Measurements from ENCODE around the gene ENDOV. TPM values are rescaled to one million over a fixed set of nuclear protein-coding genes. Genes with fewer than 3 reads are reported as not detected.

The ENDOV gene
- total and polyA plus RNA-seq, 2 of the 13 experiments (the other 11 are each of a cell fraction or from before 2014, with no cell fraction given): 15.1 to 17.1 TPM

- TF ChIP-seq ZNF800 (CRISPR knock-in tag; IDR thresholded peaks at IDR 0.05) (no peak), ZNF501 (CRISPR knock-in tag; IDR thresholded peaks at IDR 0.05) (no peak), ZNF350 (CRISPR knock-in tag; IDR thresholded peaks at IDR 0.05; ENCODE audit: borderline replicate concordance, low read depth) (no peak), CENPBD1 (CRISPR knock-in tag; IDR thresholded peaks at IDR 0.05; ENCODE audit: borderline replicate concordance, low read depth) (no peak), SIN3A (IDR thresholded peaks at IDR 0.05; ENCODE audit: borderline replicate concordance, low read depth, low read length) (no peak), NFIC (IDR thresholded peaks at IDR 0.05; ENCODE audit: low read length) (no peak), ZNF558 (CRISPR knock-in tag; IDR thresholded peaks at IDR 0.05; ENCODE audit: borderline replicate concordance) (0 out of 2 replicates have a peak, but pooled peaks have one; percentile 46), SSRP1 (CRISPR knock-in tag; IDR thresholded peaks at IDR 0.05) (no peak), TCF7L2 (IDR thresholded peaks at IDR 0.05; ENCODE audit: low read depth, low read length) (no peak), ZNF616 (CRISPR knock-in tag; IDR thresholded peaks at IDR 0.05; ENCODE audit: low read depth) (no peak), HNRNPH1 (optimal IDR thresholded peaks at IDR 0.05; ENCODE audit: low read depth, low read length) (no peak), ZNF556 (CRISPR knock-in tag; IDR thresholded peaks at IDR 0.05; ENCODE audit: borderline replicate concordance) (0 out of 2 replicates have a peak, but pooled peaks have one; percentile 6), HDAC2 (CRISPR knock-in tag; IDR thresholded peaks at IDR 0.05) (peak; percentile 49), ZFP36L2 (CRISPR knock-in tag; IDR thresholded peaks at IDR 0.05) (no peak), NR1H2 (CRISPR knock-in tag; IDR thresholded peaks at IDR 0.05; ENCODE audit: borderline replicate concordance, low read depth) (no peak), ZNF703 (CRISPR knock-in tag; IDR thresholded peaks at IDR 0.05; ENCODE audit: borderline replicate concordance) (peak; percentile 92; the same call in 1 of the 2 replicates), ZBTB37 (CRISPR knock-in tag; IDR thresholded peaks at IDR 0.05) (no peak), ZNF780A (CRISPR knock-in tag; IDR thresholded peaks at IDR 0.05) (peak; percentile 45; the same call in 1 of the 2 replicates), HDAC1 (CRISPR knock-in tag; IDR thresholded peaks at IDR 0.05) (no peak), RXRB (CRISPR knock-in tag; IDR thresholded peaks at IDR 0.05; ENCODE audit: borderline replicate concordance) (peak; percentile 23; the same call in 1 of the 2 replicates), HES4 (CRISPR knock-in tag; IDR thresholded peaks at IDR 0.05; ENCODE audit: borderline replicate concordance) (no peak), GTF3A (CRISPR knock-in tag; conservative IDR thresholded peaks at IDR 0.05) (no peak), ZNF530 (CRISPR knock-in tag; IDR thresholded peaks at IDR 0.05; ENCODE audit: low read depth) (no peak), MTA3 (CRISPR knock-in tag; IDR thresholded peaks at IDR 0.05) (no peak), ZMYM3 (CRISPR knock-in tag; IDR thresholded peaks at IDR 0.05) (peak; percentile 100)
- TF ChIP-seq, protein P1, sequence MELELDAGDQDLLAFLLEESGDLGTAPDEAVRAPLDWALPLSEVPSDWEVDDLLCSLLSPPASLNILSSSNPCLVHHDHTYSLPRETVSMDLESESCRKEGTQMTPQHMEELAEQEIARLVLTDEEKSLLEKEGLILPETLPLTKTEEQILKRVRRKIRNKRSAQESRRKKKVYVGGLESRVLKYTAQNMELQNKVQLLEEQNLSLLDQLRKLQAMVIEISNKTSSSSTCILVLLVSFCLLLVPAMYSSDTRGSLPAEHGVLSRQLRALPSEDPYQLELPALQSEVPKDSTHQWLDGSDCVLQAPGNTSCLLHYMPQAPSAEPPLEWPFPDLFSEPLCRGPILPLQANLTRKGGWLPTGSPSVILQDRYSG (CRISPR knock-in tag; IDR thresholded peaks at IDR 0.05): no peak
- TF ChIP-seq, protein P2, sequence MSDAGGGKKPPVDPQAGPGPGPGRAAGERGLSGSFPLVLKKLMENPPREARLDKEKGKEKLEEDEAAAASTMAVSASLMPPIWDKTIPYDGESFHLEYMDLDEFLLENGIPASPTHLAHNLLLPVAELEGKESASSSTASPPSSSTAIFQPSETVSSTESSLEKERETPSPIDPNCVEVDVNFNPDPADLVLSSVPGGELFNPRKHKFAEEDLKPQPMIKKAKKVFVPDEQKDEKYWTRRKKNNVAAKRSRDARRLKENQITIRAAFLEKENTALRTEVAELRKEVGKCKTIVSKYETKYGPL (CRISPR knock-in tag; IDR thresholded peaks at IDR 0.05): no peak
Observed at GRCh38 chr17:80453998-80454556, 39.1 kb downstream of the ENDOV start (continued).
